B cell (primary cell): ENCODE measurements around the gene TMED10.

Experiments used
- CTCF ChIP-seq: fragments of 200-600 bp; IDR thresholded peaks from one replicate; pipeline ENCODE4 v1.8.0; 2022; ENCODE audit warnings: antibody characterized with exemption, mild to moderate bottlenecking
- EZH2 ChIP-seq: IDR thresholded peaks from 2 replicates; pipeline ENCODE4 v1.6.1; 2012; ENCODE audit warnings: borderline replicate concordance, low read depth, mild to moderate bottlenecking, moderate library complexity, low read length; ENCODE audit not compliant: insufficient read depth, poor library complexity, severe bottlenecking

GRCh38 chr14:75176142-75176820 is at the start of gene TMED10:
- no peak for TF ChIP-seq CTCF
- TF ChIP-seq EZH2 = no peak
